Stimulated activated naive CD4-positive, alpha-beta T cell treated with Interleukin-2 at 50 U/mL for 16 hours (primary cell): ENCODE data around the gene NMNAT3.
"Not testable (repeated sequence)": the region's sequence is repeated elsewhere in the genome, so short reads cannot be mapped to it uniquely, and the experiment has no call there.

ENCODE experiments used
- DNase-seq: peaks from one replicate; lab custom pipeline; 2025; lab: John Stamatoyannopoulos, UW

Gene NMNAT3

DNA sequence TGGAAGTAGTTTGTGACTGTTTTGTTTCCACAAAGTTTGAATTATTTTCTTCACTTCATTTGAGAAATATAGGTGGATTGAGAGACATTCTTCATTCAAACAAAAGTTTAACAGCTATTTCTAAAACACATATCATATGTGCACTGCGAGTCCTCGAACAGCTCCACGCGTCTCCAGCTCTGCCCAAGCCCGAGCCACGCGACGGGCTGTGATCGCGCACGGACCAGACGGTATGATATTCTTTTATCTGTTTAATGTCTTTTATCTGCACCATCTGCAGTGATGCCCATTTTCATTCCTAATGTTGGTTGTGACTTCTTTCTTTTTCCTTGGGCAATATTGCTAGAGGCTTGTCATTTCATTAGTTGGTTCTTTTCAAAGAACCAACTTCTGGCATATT, 94.1 kb downstream of the NMNAT3 start:
- not testable (repeated sequence) for DNase-seq

DNA sequence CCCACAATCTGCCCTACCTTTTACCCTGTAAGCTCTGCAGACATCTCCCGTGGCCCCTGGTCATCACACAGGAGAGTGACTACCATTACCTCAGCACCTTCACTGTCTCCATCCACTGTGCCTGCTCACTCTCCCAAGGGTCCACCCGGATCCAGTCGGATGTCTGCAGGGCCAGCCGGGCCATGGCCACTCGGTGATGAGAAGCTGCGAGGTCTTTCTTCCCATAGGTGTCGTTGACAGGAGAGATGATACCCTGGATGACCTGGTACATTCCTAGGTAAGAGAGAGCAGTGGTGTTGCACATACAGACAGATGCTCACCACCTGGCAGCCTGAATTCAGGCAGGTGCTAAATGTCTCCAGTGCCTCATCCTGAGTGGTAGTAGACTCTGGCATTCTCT, 99.0 kb downstream of the NMNAT3 start:
- no peak for DNase-seq

DNA sequence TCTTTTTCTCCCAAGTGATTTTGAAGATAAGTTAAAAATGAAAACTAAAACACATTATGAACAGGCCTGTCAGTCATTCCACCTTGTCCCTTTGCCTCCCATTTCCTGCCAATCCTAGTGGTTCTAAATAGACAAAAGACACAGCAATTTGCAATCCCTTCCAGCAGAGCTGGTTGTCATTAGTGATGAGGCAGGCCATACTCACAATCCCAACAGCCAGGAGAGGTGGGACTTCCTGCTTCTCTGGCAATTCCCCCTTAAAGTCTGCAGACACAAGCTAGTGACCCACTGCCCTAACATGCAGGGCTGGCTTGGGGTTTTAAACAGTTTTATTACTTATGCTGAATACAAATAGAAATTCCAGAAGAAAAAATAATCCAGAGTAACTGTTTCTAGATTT, 99.9 kb downstream of the NMNAT3 start:
- no peak for DNase-seq

DNA sequence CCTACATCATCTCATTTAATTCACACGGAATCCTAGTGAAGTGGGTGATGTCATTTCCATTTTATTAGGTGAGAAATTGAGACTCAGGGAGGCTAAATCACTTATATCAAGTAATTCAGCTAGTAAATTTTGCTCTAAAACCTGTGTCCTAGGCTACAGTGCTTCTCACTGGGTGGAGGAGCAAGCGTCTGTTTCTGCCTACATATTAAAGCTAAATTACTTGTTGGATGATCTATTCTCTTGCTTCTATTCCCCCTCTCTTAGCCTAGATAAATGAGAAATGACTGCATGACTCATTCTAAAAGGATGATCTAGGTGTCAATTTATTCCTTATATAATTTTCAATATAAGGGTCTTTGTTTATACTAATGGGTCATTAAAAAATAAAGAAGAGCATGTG, 100.4 kb downstream of the NMNAT3 start:
- DNase-seq = no peak

DNA sequence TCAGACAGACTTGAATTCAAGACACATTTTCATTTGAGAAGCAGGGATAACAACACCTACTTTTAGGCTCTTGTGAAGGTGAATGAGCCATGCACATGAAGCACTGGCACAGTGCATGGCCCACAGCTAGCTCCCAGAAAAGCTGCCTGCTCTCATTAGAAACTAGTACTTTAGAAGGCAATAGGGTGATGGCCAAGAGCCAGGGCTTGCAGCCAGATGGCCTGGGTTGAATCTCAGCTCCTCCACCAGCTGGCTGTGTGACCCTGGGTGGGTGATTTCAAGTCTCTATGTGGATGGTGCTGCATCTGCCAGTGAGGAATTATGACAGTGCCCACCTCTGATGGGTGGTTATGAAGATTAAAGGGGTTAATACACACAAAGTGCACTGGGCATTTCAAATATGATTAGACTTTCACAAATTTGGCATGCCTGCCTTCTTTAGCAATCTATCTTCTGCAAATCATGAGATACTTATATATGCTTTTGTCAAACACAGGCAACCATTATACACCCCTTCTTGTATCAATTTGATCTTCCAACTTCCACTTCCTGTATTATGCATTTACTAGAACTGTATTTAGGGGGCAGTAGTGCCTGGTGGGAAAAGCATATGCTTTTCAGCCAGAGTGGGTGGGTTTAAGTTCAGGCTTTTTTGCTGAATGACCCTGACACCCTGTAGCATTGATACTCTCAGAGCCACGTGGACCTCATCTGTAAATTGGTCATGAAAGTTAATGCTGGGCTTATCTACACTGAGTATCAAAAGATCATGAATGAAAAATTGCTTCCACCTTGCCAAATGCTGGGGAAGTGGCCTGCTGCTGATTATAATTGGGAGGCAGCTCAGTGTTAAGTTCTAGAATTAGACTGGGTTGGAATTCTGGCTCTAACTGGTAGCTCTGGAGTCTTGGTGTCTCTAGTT, 103.5 kb downstream of the NMNAT3 start:
- no peak for DNase-seq

DNA sequence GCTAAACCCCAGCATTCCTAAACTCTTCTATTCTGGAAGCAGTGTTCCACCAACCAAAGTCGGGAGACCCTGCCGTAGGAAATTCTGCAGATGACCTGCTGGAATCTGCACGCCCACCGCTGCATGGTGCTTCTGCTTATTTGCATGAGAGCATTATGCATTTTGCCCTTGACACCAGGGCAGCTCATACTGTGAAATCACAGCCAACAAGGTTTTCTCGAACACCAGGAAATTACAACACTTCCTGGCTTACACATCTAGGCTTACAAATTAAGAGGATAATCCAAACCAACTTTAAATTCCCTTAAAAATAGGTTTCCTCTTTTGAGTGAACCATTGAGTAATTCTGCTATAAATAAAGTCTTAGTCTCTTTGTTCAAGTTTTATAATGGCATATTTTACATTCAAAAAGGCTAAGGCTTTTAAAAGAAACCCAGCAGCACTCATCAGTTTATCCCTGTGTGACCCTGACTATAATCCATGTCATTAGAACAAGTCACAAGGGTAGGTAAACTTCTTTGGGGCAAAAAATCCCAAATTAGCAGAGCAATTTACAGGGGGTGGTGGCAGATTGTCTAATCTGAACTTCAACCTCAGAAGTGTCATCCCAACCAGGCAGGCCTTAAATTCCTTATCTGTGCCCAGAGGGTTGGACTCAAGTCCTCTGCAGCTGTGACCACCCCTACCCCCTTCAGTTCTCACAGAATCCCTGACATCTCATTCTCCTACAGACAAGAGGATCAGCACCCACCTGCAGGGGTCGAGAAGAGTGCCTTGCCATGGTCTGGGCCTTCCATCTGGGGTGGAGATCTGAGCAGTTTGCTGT, 104.7 kb downstream of the NMNAT3 start:
- no peak for DNase-seq

DNA sequence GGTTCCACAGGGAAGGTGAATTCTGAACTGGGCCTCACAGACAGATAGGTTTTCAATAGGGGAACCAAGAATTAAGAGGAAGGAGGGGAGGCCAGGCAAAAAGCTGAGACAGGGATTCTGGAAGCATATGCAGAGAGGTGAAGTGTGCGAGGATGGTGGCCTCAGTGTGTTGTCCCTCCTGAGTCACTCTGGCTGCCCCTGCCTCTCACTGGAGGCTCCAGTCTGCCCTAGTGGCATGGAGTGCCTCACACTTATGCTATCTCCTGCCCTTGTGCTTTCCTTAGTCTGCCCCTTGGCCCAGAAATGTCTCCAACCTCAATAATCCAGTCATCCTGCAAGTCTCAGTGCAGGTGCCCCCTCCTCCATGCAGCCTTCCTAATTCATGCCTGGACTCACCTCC, 106.1 kb downstream of the NMNAT3 start:
- no peak for DNase-seq

DNA sequence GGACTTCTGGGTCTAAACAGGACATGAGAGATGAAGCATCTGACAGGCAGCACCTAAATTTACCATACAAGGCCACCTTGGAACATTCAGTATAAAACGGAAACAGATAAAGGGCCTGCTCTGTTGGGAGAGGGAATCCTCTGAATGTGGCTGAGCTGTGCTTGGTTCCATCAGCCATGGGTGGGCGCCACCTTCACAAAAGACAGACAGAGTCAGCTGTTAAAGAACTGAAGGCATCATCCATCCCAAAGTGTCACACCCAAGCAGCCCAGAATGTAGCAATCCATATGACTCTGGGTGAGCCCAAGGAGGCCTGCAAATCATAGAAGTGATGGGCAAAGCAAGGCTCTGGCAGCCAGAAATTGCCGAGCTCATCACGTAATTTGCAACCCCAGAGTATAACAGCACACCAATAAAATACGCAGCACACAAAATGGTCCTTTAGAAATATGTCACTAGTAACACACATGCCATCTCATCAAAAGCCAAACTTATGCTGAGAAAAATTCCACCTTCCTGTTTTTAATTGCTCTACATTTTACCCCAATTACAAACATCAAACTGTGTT, 113.4 kb downstream of the NMNAT3 start:
- no peak for DNase-seq

DNA sequence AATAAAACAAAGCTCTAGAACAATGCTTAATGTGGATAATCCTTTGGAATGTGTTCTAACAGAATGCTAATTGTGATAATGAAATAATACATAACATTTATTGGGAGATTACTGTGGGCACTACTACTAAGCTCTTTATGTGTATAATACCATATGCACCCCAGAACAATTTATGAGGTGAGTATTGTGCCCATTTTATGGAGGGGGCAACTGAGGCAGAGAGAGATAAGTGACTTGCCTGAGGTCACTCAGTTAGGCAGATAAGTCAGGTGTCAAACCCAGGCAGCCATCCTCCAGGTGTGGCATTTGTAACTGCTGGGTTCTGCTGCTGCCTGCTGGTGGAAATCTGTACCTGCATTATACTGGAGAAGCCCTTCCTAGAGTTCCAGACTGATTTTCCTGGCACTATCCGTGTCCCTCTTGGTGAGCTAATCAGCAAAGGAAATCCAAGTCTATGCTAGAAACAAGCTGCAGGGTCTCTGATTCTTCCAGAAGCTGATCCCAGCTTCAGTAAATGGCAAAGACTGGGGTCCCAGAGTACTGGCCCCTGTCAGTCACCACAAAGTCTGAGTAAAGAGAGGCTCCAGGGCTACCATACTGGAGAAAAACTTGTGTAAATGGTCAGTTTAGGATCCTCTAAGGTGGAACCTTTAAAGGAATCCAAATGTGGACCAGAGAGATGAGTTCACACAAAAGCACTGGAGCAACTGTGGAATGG, 115.7 kb downstream of the NMNAT3 start:
- DNase-seq = no peak

DNA sequence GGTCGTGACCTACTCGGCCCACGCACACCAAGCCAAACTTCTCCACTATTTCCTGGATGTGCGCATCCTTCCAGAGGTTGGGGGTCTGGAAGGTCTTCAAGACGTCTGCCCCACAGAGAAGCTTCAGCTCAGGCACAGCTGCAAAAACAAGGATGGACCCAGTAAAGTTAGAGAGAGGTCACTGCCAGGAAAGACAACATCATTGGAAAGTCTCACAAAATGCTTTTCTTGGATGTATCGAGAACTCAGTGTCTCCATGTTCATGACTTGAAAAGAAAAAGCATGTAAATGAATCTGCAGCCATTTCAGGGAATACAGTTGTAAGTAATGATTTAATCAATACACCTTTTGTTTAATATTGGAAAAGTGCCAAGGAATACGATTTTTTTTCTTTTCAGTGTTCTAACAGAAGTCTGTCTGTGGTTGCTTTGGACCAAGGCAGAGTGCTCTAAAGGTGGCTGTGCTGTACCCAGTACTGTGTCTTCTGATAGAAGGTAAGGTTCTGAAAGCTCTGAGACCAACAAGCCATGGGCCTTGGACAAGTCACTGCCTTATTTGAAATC, 116.4 kb downstream of the NMNAT3 start:
- no peak for DNase-seq

DNA sequence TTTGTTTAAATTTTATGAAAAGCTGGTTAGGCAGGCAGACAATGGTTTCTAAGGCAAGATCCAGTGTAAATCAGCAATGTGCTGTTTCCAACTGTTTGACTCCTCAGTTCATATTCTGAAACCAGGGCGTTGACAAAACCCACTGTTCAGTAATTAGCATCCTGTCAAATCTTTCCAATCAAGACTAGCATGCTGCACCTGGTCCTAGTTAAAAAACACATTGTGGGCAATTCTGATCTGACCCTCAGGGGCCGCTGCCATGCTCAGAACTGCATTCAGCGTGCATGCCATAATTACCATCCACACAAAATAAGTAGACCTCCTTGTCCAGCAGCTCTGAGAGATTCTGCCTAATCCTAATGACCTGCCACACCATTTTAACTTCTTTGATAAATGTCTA, 117.4 kb downstream of the NMNAT3 start:
- DNase-seq = no peak

DNA sequence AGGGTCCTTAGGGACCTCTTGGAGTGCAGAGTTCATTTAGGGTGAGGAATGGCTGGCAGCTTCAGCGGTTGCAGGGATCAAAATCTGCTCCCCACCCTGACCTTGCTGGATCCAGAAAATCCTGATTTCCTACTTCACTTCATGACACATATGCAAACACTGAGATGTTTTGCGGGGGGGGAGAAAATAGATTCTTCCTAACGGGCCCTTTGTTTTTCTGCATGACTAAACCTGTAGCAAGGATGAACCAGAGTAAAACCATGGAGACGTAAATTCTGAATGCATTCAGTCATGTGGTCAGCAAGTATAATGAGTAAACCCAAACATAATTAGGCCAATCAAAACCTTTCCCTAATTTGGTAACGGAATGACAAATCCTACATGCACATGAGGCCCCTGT, 118.2 kb downstream of the NMNAT3 start:
- DNase-seq = no peak

DNA sequence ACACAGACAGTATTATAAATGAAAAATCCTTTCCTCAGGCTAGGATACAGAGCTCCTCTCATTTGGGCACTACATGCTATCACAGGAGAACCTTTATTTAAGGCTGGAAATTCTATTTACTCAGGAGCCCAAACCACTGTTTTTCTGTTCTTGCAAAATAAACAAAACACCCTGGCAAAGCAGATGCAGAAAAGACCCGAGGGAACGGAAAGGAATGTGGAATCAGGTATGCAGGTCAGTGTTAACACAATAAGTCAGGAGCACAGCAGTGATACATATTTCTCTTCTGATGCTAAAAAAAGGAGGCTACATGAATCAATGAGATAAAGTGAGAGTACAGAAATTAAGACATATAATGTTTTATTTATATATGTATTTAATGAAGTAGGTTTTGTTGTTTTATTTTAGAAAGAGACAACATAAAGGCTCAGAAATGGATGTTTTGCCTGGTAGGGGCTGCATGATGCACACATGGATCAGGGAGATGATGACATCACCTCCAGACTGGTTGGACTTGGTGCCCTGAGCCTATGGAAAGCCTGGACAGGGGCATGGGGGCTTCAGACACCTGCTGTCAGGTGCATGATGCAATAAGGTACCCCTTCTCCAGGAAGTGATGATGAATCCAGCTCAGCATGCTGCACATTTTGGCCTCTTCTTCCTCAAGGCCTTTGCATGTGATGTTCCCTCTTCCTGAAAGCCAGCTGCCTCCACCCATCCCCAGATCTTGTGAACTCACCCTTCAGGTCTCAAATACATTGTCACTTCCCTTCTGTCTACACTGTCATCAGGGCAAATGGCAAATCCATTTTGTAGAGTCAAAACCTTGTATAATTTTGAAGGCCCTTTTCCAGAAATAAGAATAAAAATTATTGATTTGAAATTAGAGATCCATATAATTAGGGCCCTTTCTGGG, 119.2 kb downstream of the NMNAT3 start:
- no peak for DNase-seq

DNA sequence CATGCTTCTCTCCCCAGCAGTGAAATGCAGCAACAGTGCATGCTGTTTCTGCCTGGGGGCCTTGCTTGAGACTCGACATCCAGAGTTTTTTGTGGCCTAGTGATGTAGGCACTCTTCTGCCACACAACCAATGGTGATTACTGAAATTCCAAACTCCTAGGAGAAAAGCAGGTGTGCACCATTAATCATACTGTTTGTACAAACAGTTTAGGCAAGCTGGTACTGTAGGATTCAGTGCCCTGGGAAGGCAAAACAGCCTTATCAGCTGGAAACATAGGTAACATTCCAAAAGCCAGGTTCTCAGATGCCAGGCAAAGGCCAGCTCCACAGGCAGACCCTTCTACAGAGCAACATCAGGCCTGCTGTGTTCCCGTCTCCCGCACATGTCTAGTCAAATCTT, 120.7 kb downstream of the NMNAT3 start:
- DNase-seq = no peak

DNA sequence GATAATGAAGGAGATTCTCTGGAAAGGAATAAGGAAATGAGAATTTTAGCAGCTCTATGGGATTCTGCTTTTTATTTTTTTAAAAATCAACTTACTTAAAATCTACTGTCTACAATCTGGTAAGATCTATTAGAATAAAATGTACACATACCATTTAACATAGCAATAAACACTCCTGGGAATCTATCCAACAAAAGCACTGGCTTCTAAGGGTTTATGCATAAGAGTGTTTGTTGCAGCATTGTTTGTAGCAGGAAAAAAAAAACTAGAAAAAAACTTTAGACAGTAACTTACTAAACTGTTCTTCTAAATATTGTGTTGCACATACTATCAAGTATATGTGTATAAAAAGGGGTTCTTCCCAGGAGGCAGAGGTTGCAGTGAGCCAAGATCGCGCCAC, 122.5 kb downstream of the NMNAT3 start:
- DNase-seq = no peak

DNA sequence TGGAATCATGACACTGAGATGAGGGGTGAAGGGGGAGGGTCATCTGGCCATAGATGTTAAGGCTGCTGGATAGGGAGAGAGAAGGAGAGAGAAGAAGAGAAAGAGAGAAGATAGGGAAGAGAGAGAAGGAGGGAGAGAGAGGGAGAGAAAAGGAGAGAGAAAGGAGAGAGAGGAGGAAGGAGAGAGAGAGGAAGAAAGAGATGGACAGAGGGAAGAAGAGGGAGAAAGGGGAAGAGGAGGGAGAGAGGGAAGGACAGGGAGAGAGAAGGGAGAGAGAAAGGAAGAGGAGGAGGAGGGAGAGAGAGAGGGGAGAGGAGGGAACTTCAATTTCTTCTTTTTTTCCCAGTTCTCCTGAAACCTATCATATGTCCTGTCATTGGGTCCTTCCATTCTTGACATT, 123.1 kb downstream of the NMNAT3 start:
- DNase-seq = no peak

DNA sequence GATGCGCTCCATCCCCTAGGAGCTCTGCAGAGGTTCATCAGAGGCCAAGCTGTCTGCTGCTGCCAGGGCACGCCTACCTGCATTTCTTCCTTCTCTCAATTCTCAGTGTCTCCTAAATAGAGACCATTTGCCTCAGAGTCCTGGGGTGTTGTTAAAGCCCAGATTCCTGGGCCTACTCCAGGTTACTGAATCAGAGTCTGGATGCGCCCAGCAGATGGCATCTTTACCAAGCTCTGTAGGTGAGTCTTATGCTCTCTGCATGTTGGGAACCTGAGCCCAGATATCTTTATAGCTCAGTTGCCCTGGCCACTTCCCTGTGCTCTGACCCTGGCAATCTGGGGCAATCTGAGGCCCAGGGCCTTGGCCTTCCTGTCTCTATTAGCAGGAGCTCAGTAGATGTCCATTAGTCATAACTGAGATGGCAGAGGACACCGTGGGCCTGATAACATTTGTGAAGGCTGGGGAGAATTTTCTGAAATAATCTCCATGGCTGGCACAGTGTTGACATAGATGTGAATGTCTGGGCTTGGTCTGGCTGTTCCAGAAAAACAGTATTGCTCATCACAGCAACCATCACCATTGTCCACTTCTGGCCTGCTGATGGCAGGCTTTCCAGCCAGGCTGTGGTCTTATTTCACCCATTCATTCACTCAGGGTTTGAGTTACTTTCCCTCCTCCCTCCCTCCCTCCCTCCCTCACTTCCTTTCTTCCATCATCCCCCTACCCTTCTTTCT, 125.0 kb downstream of the NMNAT3 start:
- no peak for DNase-seq

DNA sequence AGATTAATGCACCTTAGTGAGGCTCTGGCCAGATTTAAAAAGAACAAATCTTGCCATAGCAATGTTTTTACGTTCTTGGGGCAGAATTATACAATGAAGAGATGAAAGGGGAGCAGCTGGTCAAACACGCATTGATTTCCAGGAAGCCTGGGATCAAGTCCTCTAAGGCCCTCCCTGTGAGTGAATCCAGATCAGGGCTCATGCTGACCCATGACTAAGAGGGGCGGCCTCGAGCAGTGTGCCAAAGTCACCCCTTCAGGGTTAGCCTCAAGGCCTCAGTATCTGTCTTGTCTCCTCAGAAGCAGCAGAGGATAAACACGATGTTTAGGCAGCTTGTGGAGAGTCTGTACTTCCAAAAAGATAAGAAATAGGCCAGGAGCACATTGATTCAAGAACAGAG, 129.0 kb downstream of the NMNAT3 start:
- DNase-seq = no peak

DNA sequence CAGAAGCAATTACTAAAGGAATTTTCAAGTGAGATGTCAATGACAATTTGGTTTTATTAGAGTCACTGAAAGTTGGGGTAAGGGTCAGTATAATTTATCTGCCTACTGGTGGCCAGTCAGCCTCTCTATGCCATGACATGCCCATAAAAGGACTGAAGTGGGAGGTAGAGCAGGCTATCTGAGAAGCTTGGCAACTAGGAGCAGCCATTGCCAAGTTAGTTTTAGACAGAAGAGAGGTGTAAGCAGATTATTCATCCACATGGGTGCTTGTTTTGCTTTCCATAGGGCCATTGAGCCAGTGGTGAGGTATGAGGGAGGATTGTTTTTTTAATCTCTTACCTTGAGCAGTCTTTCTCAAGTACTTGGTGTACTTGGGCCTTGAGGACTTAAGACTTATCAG, 130.1 kb downstream of the NMNAT3 start:
- no peak for DNase-seq

DNA sequence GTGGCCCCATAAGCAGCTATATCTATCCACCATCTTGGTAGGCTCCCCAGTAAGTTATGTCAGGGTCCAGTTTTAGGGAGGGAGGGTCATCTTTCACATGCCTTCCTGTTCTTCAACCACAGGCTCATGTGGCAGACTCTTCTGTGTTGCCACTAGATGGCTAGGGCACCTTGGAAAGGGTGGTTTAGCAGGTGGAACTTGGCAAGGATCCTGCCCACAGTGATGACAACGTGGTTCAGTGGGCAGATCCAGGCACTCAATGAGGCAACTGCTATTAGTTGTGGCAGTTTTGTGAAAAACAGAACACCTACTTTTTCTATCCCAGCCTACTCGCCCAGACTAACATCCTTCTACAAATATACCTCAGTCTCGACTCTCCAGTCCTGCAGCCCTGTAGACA, 131.0 kb downstream of the NMNAT3 start:
- no peak for DNase-seq
